Activated T-cell treated with anti-CD3 and anti-CD28 coated beads, Interleukin-2, amount 50 U/mL, for 1 hour (primary cell): ENCODE results near the gene FBXO47.

Experiments used
- DNase-seq: peaks from one replicate; pipeline ENCODE4 v3.0.0-alpha.2; 2020

FBXO47 gene

GRCh38 chr17:38899421-38899820 is 67.8 kb downstream of the FBXO47 start:
- DNase-seq, result no peak

GRCh38 chr17:38898812-38899348 is 68.3 kb downstream of the FBXO47 start:
- DNase-seq, result peak; percentile 80

GRCh38 chr17:38898291-38898679 is 68.9 kb downstream of the FBXO47 start:
- DNase-seq, result peak; percentile 45

- DNase-seq, result no peak
These were observed 69.4 kb downstream of the FBXO47 start for GRCh38 chr17:38897671-38898290.

- no peak for DNase-seq
These were observed 70.0 kb downstream of the FBXO47 start for GRCh38 chr17:38897176-38897575.

- DNase-seq, result no peak
These were observed 70.8 kb downstream of the FBXO47 start for GRCh38 chr17:38896346-38896954.

- no peak for DNase-seq
These were observed 72.9 kb downstream of the FBXO47 start for GRCh38 chr17:38894276-38894675.

- no peak for DNase-seq
These were observed 73.6 kb downstream of the FBXO47 start for GRCh38 chr17:38893607-38894006.

- no peak for DNase-seq
These were observed 74.1 kb downstream of the FBXO47 start for GRCh38 chr17:38893113-38893512.

- DNase-seq, result no peak
These were observed 74.6 kb downstream of the FBXO47 start for GRCh38 chr17:38892620-38893019.

GRCh38 chr17:38892083-38892482 is 75.1 kb downstream of the FBXO47 start:
- no peak for DNase-seq

GRCh38 chr17:38891441-38891840 is 75.8 kb downstream of the FBXO47 start:
- no peak for DNase-seq

- no peak for DNase-seq
These were observed 76.8 kb downstream of the FBXO47 start for GRCh38 chr17:38890410-38890746.

- DNase-seq, result no peak
These were observed 77.3 kb downstream of the FBXO47 start for GRCh38 chr17:38889745-38890409.

- DNase-seq, result no peak
These were observed 78.4 kb downstream of the FBXO47 start for GRCh38 chr17:38888842-38889241.

GRCh38 chr17:38886643-38887010 is 80.6 kb downstream of the FBXO47 start:
- no peak for DNase-seq
